HG02763 (cell line): ENCODE data around the gene FABP1.

Experiments used
- ATAC-seq: cut with Tn5 transposase; IDR thresholded peaks from one replicate; pipeline ENCODE4 v1.9.1; 2021; ENCODE audit warnings: mild to moderate bottlenecking, moderate library complexity; ENCODE audit not compliant: unreplicated experiment

The FABP1 gene

GRCh38 chr2:88139203-88139702 is 11.4 kb upstream of the FABP1 start:
- no peak for ATAC-seq

- ATAC-seq: no peak
These were observed 10.0 kb upstream of the FABP1 start for GRCh38 chr2:88137833-88138232.

GRCh38 chr2:88136817-88137216 is 9.0 kb upstream of the FABP1 start:
- ATAC-seq: no peak

GRCh38 chr2:88133875-88134274 is 6.0 kb upstream of the FABP1 start:
- ATAC-seq: no peak

- no peak for ATAC-seq
These were observed 4.1 kb upstream of the FABP1 start for GRCh38 chr2:88131999-88132368.

GRCh38 chr2:88131201-88131998 is 3.5 kb upstream of the FABP1 start:
- no peak for ATAC-seq

GRCh38 chr2:88129313-88129959 is 1.6 kb upstream of the FABP1 start:
- ATAC-seq: no peak

GRCh38 chr2:88128654-88129312 is 921 bp upstream of the FABP1 start:
- ATAC-seq: no peak

GRCh38 chr2:88127638-88127887 is 299 bp downstream of the FABP1 start:
- ATAC-seq: no peak

GRCh38 chr2:88126772-88127637 is 857 bp downstream of the FABP1 start:
- ATAC-seq: no peak

GRCh38 chr2:88125924-88126771 is 1.7 kb downstream of the FABP1 start:
- no peak for ATAC-seq

- no peak for ATAC-seq
These were observed 2.4 kb downstream of the FABP1 start for GRCh38 chr2:88125344-88125923.

GRCh38 chr2:88123975-88124917 is 3.6 kb downstream of the FABP1 start:
- ATAC-seq: no peak

GRCh38 chr2:88123164-88123974 is 4.5 kb downstream of the FABP1 start:
- no peak for ATAC-seq

- no peak for ATAC-seq
These were observed 5.5 kb downstream of the FABP1 start for GRCh38 chr2:88122141-88122884.

GRCh38 chr2:88121678-88122077 is 6.2 kb downstream of the FABP1 start:
- ATAC-seq: no peak

GRCh38 chr2:88117973-88118372 is 9.9 kb downstream of the FABP1 start:
- ATAC-seq: no peak
